Measurements from ENCODE around the gene SMPX. TPM values are rescaled to one million over a fixed set of nuclear protein-coding genes. Genes with fewer than 3 reads are reported as not detected.

SMPX gene
- total and polyA plus RNA-seq, 2 experiments from 2014 or later, result not detected

GRCh38 chrX:21711848-21712197, 46.1 kb downstream of the SMPX start:
- Histone ChIP-seq H3K4me1 (ENCODE audit: insufficient read depth) (no peaks in the 10 kb centered on the region), H3K36me3 (ENCODE audit: insufficient read depth) (no peaks in the 10 kb centered on the region), H3F3A (replicated peaks; ENCODE audit: low read depth) (no peaks in the 10 kb centered on the region), H2AFZ (no peak overlapping the region), H3K79me2 (replicated peaks; ENCODE audit: insufficient read depth) (no peaks in the 10 kb centered on the region), H3K4me3 (no peak overlapping the region), H3K4me2 (no peak overlapping the region), H3K27ac (ENCODE audit: low read depth) (no peak overlapping the region), H4K20me1 (replicated peaks; ENCODE audit: insufficient read depth) (no peaks in the 10 kb centered on the region), H3K27me3 (ENCODE audit: insufficient read depth) (no peaks in the 10 kb centered on the region), H3K9me2 (ENCODE audit: insufficient read depth) (no peaks in the 10 kb centered on the region)
- Mint-ChIP-seq H3K27me3 (ENCODE audit: insufficient read depth, low read depth, poor library complexity) (no peaks in the 10 kb centered on the region), H3K4me1 (no peaks in the 10 kb centered on the region; the same call in 2 of the 3 replicates), H3K27ac (no peak overlapping the region), H3K9me3 (no peaks in the 10 kb centered on the region), H3K36me3 (ENCODE audit: low read depth) (no peaks in the 10 kb centered on the region), H3K4me3 (no peak overlapping the region)
- TF ChIP-seq JUNB (IDR thresholded peaks at IDR 0.05; ENCODE audit: unreplicated experiment) (no peak), POLR2AphosphoS5 (IDR thresholded peaks at IDR 0.05; ENCODE audit: low read depth) (no peak), STAT1 (IDR thresholded peaks at IDR 0.05; ENCODE audit: unreplicated experiment) (no peak), EZH2 (IDR thresholded peaks at IDR 0.05; ENCODE audit: low read depth, unreplicated experiment) (no peak), EZH2phosphoT487 (IDR thresholded peaks at IDR 0.05; ENCODE audit: unreplicated experiment) (no peak), ZNF331 (CRISPR knock-in tag; IDR thresholded peaks at IDR 0.05; ENCODE audit: low read depth) (no peak), NANOG (IDR thresholded peaks at IDR 0.05; ENCODE audit: borderline replicate concordance) (no peak), ZNF114 (CRISPR knock-in tag; IDR thresholded peaks at IDR 0.05) (no peak), CREB1 (CRISPR knock-in tag; IDR thresholded peaks at IDR 0.05; ENCODE audit: low read depth) (no peak), REST (IDR thresholded peaks at IDR 0.05; ENCODE audit: unreplicated experiment) (no peak)
- TF ChIP-seq, protein P1, sequence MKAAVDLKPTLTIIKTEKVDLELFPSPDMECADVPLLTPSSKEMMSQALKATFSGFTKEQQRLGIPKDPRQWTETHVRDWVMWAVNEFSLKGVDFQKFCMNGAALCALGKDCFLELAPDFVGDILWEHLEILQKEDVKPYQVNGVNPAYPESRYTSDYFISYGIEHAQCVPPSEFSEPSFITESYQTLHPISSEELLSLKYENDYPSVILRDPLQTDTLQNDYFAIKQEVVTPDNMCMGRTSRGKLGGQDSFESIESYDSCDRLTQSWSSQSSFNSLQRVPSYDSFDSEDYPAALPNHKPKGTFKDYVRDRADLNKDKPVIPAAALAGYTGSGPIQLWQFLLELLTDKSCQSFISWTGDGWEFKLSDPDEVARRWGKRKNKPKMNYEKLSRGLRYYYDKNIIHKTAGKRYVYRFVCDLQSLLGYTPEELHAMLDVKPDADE (IDR thresholded peaks at IDR 0.05), result no peak
- TF ChIP-seq, protein P2, sequence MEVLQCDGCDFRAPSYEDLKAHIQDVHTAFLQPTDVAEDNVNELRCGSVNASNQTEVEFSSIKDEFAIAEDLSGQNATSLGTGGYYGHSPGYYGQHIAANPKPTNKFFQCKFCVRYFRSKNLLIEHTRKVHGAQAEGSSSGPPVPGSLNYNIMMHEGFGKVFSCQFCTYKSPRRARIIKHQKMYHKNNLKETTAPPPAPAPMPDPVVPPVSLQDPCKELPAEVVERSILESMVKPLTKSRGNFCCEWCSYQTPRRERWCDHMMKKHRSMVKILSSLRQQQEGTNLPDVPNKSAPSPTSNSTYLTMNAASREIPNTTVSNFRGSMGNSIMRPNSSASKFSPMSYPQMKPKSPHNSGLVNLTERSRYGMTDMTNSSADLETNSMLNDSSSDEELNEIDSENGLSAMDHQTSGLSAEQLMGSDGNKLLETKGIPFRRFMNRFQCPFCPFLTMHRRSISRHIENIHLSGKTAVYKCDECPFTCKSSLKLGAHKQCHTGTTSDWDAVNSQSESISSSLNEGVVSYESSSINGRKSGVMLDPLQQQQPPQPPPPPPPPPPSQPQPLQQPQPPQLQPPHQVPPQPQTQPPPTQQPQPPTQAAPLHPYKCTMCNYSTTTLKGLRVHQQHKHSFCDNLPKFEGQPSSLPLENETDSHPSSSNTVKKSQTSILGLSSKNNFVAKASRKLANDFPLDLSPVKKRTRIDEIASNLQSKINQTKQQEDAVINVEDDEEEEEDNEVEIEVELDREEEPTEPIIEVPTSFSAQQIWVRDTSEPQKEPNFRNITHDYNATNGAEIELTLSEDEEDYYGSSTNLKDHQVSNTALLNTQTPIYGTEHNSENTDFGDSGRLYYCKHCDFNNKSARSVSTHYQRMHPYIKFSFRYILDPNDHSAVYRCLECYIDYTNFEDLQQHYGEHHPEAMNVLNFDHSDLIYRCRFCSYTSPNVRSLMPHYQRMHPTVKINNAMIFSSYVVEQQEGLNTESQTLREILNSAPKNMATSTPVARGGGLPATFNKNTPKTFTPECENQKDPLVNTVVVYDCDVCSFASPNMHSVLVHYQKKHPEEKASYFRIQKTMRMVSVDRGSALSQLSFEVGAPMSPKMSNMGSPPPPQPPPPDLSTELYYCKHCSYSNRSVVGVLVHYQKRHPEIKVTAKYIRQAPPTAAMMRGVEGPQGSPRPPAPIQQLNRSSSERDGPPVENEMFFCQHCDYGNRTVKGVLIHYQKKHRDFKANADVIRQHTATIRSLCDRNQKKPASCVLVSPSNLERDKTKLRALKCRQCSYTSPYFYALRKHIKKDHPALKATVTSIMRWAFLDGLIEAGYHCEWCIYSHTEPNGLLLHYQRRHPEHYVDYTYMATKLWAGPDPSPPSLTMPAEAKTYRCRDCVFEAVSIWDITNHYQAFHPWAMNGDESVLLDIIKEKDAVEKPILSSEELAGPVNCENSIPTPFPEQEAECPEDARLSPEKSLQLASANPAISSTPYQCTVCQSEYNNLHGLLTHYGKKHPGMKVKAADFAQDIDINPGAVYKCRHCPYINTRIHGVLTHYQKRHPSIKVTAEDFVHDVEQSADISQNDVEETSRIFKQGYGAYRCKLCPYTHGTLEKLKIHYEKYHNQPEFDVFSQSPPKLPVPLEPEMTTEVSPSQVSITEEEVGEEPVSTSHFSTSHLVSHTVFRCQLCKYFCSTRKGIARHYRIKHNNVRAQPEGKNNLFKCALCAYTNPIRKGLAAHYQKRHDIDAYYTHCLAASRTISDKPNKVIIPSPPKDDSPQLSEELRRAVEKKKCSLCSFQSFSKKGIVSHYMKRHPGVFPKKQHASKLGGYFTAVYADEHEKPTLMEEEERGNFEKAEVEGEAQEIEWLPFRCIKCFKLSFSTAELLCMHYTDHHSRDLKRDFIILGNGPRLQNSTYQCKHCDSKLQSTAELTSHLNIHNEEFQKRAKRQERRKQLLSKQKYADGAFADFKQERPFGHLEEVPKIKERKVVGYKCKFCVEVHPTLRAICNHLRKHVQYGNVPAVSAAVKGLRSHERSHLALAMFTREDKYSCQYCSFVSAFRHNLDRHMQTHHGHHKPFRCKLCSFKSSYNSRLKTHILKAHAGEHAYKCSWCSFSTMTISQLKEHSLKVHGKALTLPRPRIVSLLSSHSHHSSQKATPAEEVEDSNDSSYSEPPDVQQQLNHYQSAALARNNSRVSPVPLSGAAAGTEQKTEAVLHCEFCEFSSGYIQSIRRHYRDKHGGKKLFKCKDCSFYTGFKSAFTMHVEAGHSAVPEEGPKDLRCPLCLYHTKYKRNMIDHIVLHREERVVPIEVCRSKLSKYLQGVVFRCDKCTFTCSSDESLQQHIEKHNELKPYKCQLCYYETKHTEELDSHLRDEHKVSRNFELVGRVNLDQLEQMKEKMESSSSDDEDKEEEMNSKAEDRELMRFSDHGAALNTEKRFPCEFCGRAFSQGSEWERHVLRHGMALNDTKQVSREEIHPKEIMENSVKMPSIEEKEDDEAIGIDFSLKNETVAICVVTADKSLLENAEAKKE (CRISPR knock-in tag; IDR thresholded peaks at IDR 0.05), result no peak
- TF ChIP-seq, protein P3, sequence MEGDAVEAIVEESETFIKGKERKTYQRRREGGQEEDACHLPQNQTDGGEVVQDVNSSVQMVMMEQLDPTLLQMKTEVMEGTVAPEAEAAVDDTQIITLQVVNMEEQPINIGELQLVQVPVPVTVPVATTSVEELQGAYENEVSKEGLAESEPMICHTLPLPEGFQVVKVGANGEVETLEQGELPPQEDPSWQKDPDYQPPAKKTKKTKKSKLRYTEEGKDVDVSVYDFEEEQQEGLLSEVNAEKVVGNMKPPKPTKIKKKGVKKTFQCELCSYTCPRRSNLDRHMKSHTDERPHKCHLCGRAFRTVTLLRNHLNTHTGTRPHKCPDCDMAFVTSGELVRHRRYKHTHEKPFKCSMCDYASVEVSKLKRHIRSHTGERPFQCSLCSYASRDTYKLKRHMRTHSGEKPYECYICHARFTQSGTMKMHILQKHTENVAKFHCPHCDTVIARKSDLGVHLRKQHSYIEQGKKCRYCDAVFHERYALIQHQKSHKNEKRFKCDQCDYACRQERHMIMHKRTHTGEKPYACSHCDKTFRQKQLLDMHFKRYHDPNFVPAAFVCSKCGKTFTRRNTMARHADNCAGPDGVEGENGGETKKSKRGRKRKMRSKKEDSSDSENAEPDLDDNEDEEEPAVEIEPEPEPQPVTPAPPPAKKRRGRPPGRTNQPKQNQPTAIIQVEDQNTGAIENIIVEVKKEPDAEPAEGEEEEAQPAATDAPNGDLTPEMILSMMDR (conservative IDR thresholded peaks at IDR 0.05; ENCODE audit: low read depth in 2 of 2), result no peak
- no peak for ATAC-seq
- no peak for DNase-seq (ENCODE audit: low spot score)
